ENCODE data around the gene MCF2L. TPM values are rescaled to one million over a fixed set of nuclear protein-coding genes. Genes with fewer than 3 reads are reported as not detected.

The MCF2L gene
- total RNA-seq, 1 experiment from 2014 or later: 9.4 TPM

GRCh38 chr13:113121928-113122471 is 153.0 kb downstream of the MCF2L start:
- Histone ChIP-seq H3K36me3 (no peaks in the 10 kb centered on the region), H3K27ac (no peak overlapping the region), H3K4me3 (no peak overlapping the region), H3K9me3 (replicated peaks) (no peaks in the 10 kb centered on the region), H3K27me3 (replicated peaks) (no peaks in the 10 kb centered on the region), H3K4me1 (replicated peaks) (peaks cover 6% of the 10 kb centered on the region; the same call in 1 of the 2 replicates)
- peak in 1 of 2 experiments; percentile 36 for DNase-seq (ENCODE audit: low read depth in 1 of 2, low spot score in 2 of 2)

GRCh38 chr13:113122550-113123225 is 153.7 kb downstream of the MCF2L start, which contains the start of gene F10:
Gene F10, plus strand, starts transcription at chr13:113122799. Its CDS starts 57 bp downstream, at chr13:113122856.
- Histone ChIP-seq H3K9me3 (replicated peaks) (no peaks in the 10 kb centered on the region), H3K4me1 (replicated peaks) (peaks cover 6% of the 10 kb centered on the region; the same call in 1 of the 2 replicates), H3K27me3 (replicated peaks) (no peaks in the 10 kb centered on the region), H3K27ac (no peak within 1 kb of the TSS), H3K36me3 (no peaks in the 10 kb centered on the region), H3K4me3 (peak within 1 kb of the TSS; percentile 16)
- peak; percentile 13 to 57 for DNase-seq (ENCODE audit: low read depth in 1 of 2, low spot score in 2 of 2)

- Histone ChIP-seq H3K27ac (no peak overlapping the region), H3K9me3 (replicated peaks) (no peaks in the 10 kb centered on the region), H3K4me1 (replicated peaks) (peaks cover 6% of the 10 kb centered on the region; the same call in 1 of the 2 replicates), H3K36me3 (no peaks in the 10 kb centered on the region), H3K27me3 (replicated peaks) (no peaks in the 10 kb centered on the region), H3K4me3 (no peak overlapping the region)
- peak in 1 of 2 experiments; percentile 42 for DNase-seq (ENCODE audit: low read depth in 1 of 2, low spot score in 2 of 2)
Observed at GRCh38 chr13:113123226-113124201, 154.5 kb downstream of the MCF2L start.

DNA sequence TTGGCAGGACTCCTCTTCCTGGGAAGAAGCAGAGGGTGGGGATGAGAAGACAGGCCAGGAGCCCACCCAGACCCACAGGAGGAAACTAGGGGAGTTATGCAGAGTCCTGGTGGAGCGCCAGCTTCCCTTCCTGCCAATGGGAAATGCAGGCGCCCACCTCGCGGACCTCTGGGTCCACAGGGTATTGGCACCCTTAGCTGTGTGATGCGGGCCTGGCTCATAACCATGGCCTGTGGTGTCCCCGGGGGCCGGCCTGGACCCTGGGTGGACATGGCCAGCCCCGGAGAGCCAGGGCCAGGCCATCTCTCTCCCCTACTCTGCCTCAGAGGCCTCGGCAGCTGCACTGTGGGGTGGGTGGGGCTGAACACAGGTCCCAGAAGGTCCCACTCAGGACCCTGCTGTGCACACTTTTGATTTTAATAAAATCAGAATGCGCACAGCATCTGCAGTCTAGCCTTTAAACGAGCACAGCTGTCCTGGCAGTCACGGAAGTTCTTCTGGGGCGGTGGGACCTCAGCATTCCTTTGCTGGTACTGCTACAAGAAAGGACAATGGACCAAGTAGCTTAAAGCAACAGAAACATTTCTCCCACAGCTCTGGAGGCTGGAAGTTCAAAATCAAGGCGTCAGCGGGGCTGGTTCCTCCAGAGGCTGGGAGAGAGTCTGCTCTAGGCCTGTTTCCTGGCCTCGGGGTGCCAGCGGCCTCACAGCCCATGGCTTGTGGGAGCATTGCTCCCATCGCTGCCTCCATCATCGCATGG is 155.4 kb downstream of the MCF2L start:
- DNase-seq (ENCODE audit: low read depth in 1 of 2, low spot score in 2 of 2): peak in 1 of 2 experiments; percentile 38
- H3K9me3 ChIP-seq (replicated peaks): no peaks in the 10 kb centered on the region

GRCh38 chr13:113125506-113126264 is 156.7 kb downstream of the MCF2L start:
- no peak overlapping the region for H3K4me3 ChIP-seq
- peak in 1 of 2 experiments; percentile 31 for DNase-seq (ENCODE audit: low read depth in 1 of 2, low spot score in 2 of 2)

More for the DNA sequence above, 155.4 kb downstream of the MCF2L start:
- Histone ChIP-seq H3K36me3 (no peaks in the 10 kb centered on the region), H3K27me3 (replicated peaks) (no peaks in the 10 kb centered on the region), H3K27ac (no peak overlapping the region), H3K4me3 (no peak overlapping the region), H3K4me1 (replicated peaks) (peaks cover 6% of the 10 kb centered on the region; the same call in 1 of the 2 replicates)

GRCh38 chr13:113126265-113127150 is 157.5 kb downstream of the MCF2L start:
- H3K9me3 ChIP-seq (replicated peaks): no peaks in the 10 kb centered on the region
- peaks cover 6% of the 10 kb centered on the region; the same call in 1 of the 2 replicates for H3K4me1 ChIP-seq (replicated peaks)
- H3K36me3 ChIP-seq: no peaks in the 10 kb centered on the region

More at GRCh38 chr13:113125506-113126264, 156.7 kb downstream of the MCF2L start:
- Histone ChIP-seq H3K27ac (no peak overlapping the region), H3K36me3 (no peaks in the 10 kb centered on the region), H3K27me3 (replicated peaks) (no peaks in the 10 kb centered on the region), H3K9me3 (replicated peaks) (no peaks in the 10 kb centered on the region), H3K4me1 (replicated peaks) (peaks cover 6% of the 10 kb centered on the region; the same call in 1 of the 2 replicates)

DNA sequence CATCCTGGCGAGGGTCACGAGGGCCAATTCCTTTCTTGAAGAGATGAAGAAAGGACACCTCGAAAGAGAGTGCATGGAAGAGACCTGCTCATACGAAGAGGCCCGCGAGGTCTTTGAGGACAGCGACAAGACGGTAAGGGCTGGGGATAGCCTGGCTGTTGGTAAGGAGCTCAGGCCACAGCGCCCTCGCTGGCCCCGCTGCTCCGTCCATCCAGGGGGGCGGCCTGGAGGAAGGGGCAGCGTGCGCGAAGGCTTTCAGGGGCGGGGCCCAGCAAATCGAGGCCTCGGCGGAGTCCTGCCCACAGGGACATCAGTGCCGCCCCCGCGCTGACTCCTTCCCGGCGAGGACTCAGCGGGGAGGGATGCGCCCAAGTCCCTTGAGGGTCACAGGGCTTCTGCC is 160.5 kb downstream of the MCF2L start:
- DNase-seq (ENCODE audit: low read depth in 1 of 2, low spot score in 2 of 2): peak in 1 of 2 experiments; percentile 22
- Histone ChIP-seq H3K27ac (no peak overlapping the region), H3K27me3 (replicated peaks) (0 out of 2 replicates have a peak, but pooled peaks cover 13% of the 10 kb centered on the region), H3K36me3 (no peaks in the 10 kb centered on the region), H3K9me3 (replicated peaks) (no peaks in the 10 kb centered on the region), H3K4me1 (replicated peaks) (no peaks in the 10 kb centered on the region), H3K4me3 (no peak overlapping the region)

More at GRCh38 chr13:113126265-113127150, 157.5 kb downstream of the MCF2L start:
- H3K27me3 ChIP-seq (replicated peaks): no peaks in the 10 kb centered on the region
- no peak overlapping the region for H3K27ac ChIP-seq
- peak in 1 of 2 experiments; percentile 35 for DNase-seq (ENCODE audit: low read depth in 1 of 2, low spot score in 2 of 2)
- H3K4me3 ChIP-seq: no peak overlapping the region

- Histone ChIP-seq H3K9me3 (replicated peaks) (no peaks in the 10 kb centered on the region), H3K4me1 (replicated peaks) (no peaks in the 10 kb centered on the region), H3K27me3 (replicated peaks) (0 out of 2 replicates have a peak, but pooled peaks cover 13% of the 10 kb centered on the region), H3K4me3 (no peak overlapping the region), H3K36me3 (no peaks in the 10 kb centered on the region), H3K27ac (no peak overlapping the region)
- DNase-seq (ENCODE audit: low read depth in 1 of 2, low spot score in 2 of 2): peak in 1 of 2 experiments; percentile 28
Observed at GRCh38 chr13:113129921-113130750, 161.1 kb downstream of the MCF2L start.

- Histone ChIP-seq H3K9me3 (replicated peaks) (no peaks in the 10 kb centered on the region), H3K36me3 (no peaks in the 10 kb centered on the region), H3K27ac (no peak overlapping the region), H3K4me3 (no peak overlapping the region), H3K4me1 (replicated peaks) (no peaks in the 10 kb centered on the region), H3K27me3 (replicated peaks) (0 out of 2 replicates have a peak, but pooled peaks cover 13% of the 10 kb centered on the region)
- DNase-seq (ENCODE audit: low read depth in 1 of 2, low spot score in 2 of 2): no peak
Observed at GRCh38 chr13:113135281-113135760, 166.3 kb downstream of the MCF2L start.

GRCh38 chr13:113137691-113138298 is 168.8 kb downstream of the MCF2L start:
- Histone ChIP-seq H3K4me1 (replicated peaks) (no peaks in the 10 kb centered on the region), H3K27ac (no peak overlapping the region), H3K27me3 (replicated peaks) (0 out of 2 replicates have a peak, but pooled peaks cover 8% of the 10 kb centered on the region), H3K4me3 (no peak overlapping the region), H3K36me3 (no peaks in the 10 kb centered on the region), H3K9me3 (replicated peaks) (no peaks in the 10 kb centered on the region)
- no peak for DNase-seq (ENCODE audit: low read depth in 1 of 2, low spot score in 2 of 2)
